ENCODE results near the gene TMEM181. TPM values are rescaled to one million over a fixed set of nuclear protein-coding genes. Genes with fewer than 3 reads are reported as not detected.

The TMEM181 gene
- total and polyA plus RNA-seq, 12 donors = 8.8 to 29.1 (median 20.5) TPM

GRCh38 chr6:158536891-158537798, 22.7 kb upstream of the TMEM181 start:
- intact Hi-C loops (cut with DNase I) = no loop called here
- peak overlapping the region in 1 of 5 donors; percentile 51 for H3K27ac ChIP-seq
- no peaks in the 10 kb centered on the region for H3K36me3 ChIP-seq (replicated peaks in 1 of 2)
- peak in 6 of 7 donors; percentile 31 to 78 (median 50) for DNase-seq
- H3K4me3 ChIP-seq = peak overlapping the region in 2 of 4 donors; percentile 30 to 70
- TF ChIP-seq, protein P1, sequence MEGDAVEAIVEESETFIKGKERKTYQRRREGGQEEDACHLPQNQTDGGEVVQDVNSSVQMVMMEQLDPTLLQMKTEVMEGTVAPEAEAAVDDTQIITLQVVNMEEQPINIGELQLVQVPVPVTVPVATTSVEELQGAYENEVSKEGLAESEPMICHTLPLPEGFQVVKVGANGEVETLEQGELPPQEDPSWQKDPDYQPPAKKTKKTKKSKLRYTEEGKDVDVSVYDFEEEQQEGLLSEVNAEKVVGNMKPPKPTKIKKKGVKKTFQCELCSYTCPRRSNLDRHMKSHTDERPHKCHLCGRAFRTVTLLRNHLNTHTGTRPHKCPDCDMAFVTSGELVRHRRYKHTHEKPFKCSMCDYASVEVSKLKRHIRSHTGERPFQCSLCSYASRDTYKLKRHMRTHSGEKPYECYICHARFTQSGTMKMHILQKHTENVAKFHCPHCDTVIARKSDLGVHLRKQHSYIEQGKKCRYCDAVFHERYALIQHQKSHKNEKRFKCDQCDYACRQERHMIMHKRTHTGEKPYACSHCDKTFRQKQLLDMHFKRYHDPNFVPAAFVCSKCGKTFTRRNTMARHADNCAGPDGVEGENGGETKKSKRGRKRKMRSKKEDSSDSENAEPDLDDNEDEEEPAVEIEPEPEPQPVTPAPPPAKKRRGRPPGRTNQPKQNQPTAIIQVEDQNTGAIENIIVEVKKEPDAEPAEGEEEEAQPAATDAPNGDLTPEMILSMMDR (IDR thresholded peaks at IDR 0.05) = no peak
- no peak for TF ChIP-seq POLR2A (IDR thresholded peaks at IDR 0.05)
- peaks cover 5 to 11% of the 10 kb centered on the region in 2 donors for H3K4me1 ChIP-seq (replicated peaks in 1 of 2)
- no peaks in the 10 kb centered on the region for H3K9me3 ChIP-seq (replicated peaks in 1 of 3)
- no peaks in the 10 kb centered on the region for H3K27me3 ChIP-seq
- WGBS, 4 donors = 4 to 17% (median 8%) methylated on average over 16 to 94 of the region's 94 CpGs

GRCh38 chr6:158538741-158539140, 21.1 kb upstream of the TMEM181 start:
- TF ChIP-seq POLR2A (IDR thresholded peaks at IDR 0.05) = no peak
- TF ChIP-seq, protein P1 (IDR thresholded peaks at IDR 0.05) = no peak
- intact Hi-C loops (cut with DNase I) = no loop called here
- DNase-seq = peak in 1 of 7 donors; percentile 45
- no peaks in the 10 kb centered on the region for H3K27me3 ChIP-seq
- H3K4me3 ChIP-seq = no peak overlapping the region
- H3K4me1 ChIP-seq (replicated peaks in 1 of 2) = peaks cover 5 to 11% of the 10 kb centered on the region in 2 donors
- no peak overlapping the region for H3K27ac ChIP-seq
- H3K9me3 ChIP-seq (replicated peaks in 1 of 3) = no peaks in the 10 kb centered on the region
- WGBS, 4 donors = 38 to 50% (median 44%) methylated on average over 2 of the region's 2 CpGs
- H3K36me3 ChIP-seq (replicated peaks in 1 of 2) = no peaks in the 10 kb centered on the region

- 82 to 91% (median 88%) methylated on average over 7 of the region's 7 CpGs for WGBS, 4 donors
- Histone ChIP-seq H3K9me3 (replicated peaks in 1 of 3) (no peaks in the 10 kb centered on the region), H3K27ac (no peak overlapping the region), H3K4me3 (no peak overlapping the region), H3K4me1 (replicated peaks in 1 of 2) (peaks cover 5 to 11% of the 10 kb centered on the region in 2 donors), H3K36me3 (replicated peaks in 1 of 2) (no peaks in the 10 kb centered on the region), H3K27me3 (no peaks in the 10 kb centered on the region)
- intact Hi-C loops (cut with DNase I) = no loop called here
- peak in 1 of 7 donors; percentile 13 for DNase-seq
- TF ChIP-seq, protein P1 (IDR thresholded peaks at IDR 0.05) = no peak
- TF ChIP-seq POLR2A (IDR thresholded peaks at IDR 0.05) = no peak
These were observed 20.5 kb upstream of the TMEM181 start for GRCh38 chr6:158539413-158539812.

DNA sequence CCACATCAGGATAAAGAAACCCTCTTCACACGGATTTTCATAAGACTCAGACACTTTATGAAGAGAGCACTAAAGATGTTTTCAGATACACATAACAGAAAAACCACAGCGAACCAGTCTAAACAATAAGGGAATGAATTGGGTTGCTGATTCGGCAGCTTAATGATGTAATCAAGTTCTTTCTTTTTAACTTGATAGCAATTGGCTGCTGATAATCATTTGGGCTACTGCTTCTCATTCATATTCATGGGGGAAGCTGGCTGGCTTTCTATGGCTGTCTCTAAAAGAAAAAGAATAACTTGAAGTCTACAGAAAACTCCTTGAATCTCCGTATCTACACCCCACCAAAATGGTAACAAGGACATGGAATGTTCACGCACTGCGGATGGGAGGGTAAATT, 20.0 kb upstream of the TMEM181 start:
- H3K4me3 ChIP-seq = no peak overlapping the region
- no peaks in the 10 kb centered on the region for H3K9me3 ChIP-seq (replicated peaks in 1 of 3)
- H3K27me3 ChIP-seq = no peaks in the 10 kb centered on the region
- peak in 1 of 7 donors; percentile 3 for DNase-seq
- TF ChIP-seq, protein P1 (IDR thresholded peaks at IDR 0.05) = no peak
- no peak for TF ChIP-seq POLR2A (IDR thresholded peaks at IDR 0.05)
- 87 to 89% (median 88%) methylated on average over 6 of the region's 6 CpGs for WGBS, 4 donors
- no peaks in the 10 kb centered on the region for H3K36me3 ChIP-seq (replicated peaks in 1 of 2)
- peaks cover 5 to 11% of the 10 kb centered on the region in 2 donors for H3K4me1 ChIP-seq (replicated peaks in 1 of 2)
- intact Hi-C loops (cut with DNase I) = no loop called here
- no peak overlapping the region for H3K27ac ChIP-seq

All from adrenal gland (tissue), 12 donors.